HT-29 (cell line): ENCODE measurements around the gene OCA2. TPM values are rescaled to one million over a fixed set of nuclear protein-coding genes. Genes with fewer than 3 reads are reported as not detected.

Source experiments
- DNase-seq: peaks from one replicate; pipeline ENCODE4 v3.0.0-alpha.2; 2015; ENCODE audit warnings: low spot score
- total RNA-seq: library from RNA; depleted of rRNA; stranded (reverse); fragments of >200 nt; shearing (Covaris generic); gene quantifications from 2 replicates; pipeline ENCODE4 v1.2.3, GENCODE V29; 2014

The OCA2 gene
- total RNA-seq, 1 experiment from 2014 or later = not detected

DNA sequence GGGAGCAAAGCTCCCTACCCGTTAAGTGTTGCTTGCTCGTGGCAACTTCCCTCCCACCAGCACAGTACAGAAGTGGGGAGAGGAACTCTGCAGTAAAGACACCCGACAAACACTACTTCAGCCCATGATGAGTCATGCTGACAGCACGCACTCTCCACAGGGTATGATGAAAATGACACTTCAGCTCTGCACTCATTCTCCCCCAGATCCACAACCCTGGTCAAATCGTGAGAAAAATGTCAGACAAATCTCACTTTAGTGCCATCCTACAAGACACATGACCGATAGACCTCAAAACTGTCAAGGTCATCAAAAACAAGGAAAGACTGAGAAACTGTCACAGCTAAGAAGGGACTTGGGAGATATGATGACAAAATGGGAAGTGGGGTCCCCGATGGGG is 278.9 kb downstream of the OCA2 start:
- no peak for DNase-seq

GRCh38 chr15:27817258-27817657 is 281.9 kb downstream of the OCA2 start:
- no peak for DNase-seq

- no peak for DNase-seq
Measured at GRCh38 chr15:27816790-27817189, 282.3 kb downstream of the OCA2 start.

GRCh38 chr15:27815035-27815434 is 284.1 kb downstream of the OCA2 start:
- no peak for DNase-seq

DNA sequence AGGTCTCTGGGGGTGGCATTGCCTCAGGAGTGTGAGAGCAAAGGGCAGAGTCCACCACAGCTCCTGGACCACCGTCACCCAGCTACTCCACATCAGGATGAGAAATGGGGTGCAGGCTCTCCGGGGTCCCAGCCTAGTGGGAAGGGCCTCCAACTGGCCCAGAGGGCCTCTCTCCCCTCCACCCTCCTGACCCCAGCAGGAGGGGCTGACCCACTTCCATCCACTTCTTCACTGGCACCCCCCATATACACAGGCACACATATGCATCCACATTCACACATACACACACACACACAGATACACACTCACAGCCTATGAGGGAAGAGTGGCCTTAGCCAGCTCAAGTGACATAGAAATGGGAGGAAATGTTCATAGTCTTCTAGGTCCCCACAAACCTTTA is 286.0 kb downstream of the OCA2 start:
- no peak for DNase-seq

GRCh38 chr15:27808182-27808581 is 290.9 kb downstream of the OCA2 start:
- peak; percentile 10 for DNase-seq

GRCh38 chr15:27807335-27807734 is 291.8 kb downstream of the OCA2 start:
- no peak for DNase-seq

DNA sequence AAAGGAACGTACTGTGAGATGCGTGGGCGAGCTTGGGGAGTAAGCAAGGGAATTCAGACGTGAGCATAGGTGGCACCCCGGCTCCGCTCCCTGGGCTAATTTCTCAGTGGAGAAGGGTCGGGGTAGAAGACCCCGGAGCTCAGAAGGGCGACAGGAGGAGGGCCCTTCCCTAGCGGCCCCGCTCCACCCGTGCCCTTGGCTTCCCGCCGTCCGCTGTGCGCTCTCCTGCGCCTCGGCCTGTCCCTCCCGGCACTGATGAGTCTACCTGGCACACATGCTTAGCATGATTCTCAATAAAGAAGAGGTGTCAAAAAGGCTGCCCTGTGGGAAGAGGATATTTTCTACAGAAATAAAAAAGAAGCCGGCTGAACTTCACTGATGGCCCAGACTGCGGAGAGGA is 292.7 kb downstream of the OCA2 start:
- DNase-seq = no peak

DNA sequence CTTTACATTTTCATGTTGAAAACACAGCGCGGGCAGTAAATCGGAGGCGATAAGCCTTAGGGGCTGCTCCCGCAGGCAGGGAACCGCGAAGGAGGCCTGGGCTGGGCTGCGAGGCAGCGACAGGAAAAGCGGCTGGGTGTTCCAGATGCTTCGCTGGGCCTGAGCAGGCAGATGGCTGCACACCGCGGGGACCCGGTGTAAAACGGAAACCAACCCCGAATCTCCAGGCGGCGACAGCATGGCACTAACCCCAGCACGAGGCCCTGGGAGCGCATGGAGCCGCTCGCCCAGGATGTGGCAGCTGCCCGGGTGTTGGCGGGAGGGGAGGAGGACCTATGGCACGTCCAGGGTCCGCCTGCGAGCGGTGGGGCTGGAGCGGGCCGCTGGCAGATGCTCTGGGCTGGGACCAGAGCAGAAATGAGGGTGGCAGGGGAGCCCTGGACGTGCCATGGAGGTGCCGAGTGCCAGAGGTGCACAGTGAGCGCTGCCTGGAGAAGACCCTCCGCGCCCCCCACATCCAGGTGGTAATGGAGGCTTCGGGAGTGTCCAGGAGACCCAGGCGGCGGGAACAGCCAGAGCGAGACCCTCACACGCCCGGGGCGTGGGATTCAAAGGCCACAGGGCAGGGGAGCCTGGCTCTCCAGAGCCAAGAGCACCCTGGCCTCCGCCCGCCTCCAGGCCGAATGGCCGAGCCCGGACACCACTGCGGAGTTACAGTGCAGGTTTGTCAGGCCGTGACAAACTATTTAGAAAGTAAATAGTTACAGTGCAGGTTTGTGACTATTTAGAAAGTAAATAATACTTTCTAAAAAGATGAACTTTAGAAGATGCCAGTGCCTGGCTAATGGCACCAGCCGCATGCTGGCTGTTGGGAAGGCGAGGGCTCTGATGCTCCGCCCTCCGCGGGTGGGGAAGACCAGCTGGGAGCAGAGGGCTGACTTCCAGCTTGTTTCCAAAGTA is 293.6 kb downstream of the OCA2 start:
- DNase-seq = no peak

GRCh38 chr15:27804569-27805260 is 294.4 kb downstream of the OCA2 start:
- DNase-seq = no peak

- no peak for DNase-seq
Measured at GRCh38 chr15:27798807-27799206, 300.3 kb downstream of the OCA2 start.

GRCh38 chr15:27797765-27798164 is 301.4 kb downstream of the OCA2 start:
- DNase-seq = no peak

GRCh38 chr15:27796405-27797320 is 302.5 kb downstream of the OCA2 start:
- DNase-seq = no peak

GRCh38 chr15:27792756-27793264 is 306.3 kb downstream of the OCA2 start:
- no peak for DNase-seq

- no peak for DNase-seq
Measured at GRCh38 chr15:27790270-27790669, 308.8 kb downstream of the OCA2 start.

DNA sequence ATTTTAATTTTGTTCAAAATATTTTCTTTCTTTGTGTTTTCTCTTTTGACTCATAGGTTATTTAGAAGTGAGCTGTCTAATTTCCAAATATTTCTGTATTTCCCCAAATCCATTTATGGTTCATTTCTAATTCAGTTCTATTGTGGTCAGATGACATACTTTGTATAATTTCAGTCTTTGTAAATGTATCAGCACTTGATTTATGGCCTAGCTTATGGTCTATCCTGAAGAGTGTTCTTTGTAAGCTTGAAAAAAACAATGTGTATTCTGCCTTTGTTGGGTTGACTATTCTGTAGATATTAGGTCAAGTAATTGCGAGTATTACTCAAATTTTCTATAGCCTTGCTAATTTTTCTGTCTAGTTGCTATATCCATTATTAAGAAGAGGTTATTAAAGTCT is 311.2 kb downstream of the OCA2 start:
- DNase-seq = no peak

GRCh38 chr15:27784107-27784506 is 315.0 kb downstream of the OCA2 start:
- no peak for DNase-seq

GRCh38 chr15:27783678-27784077 is 315.4 kb downstream of the OCA2 start:
- no peak for DNase-seq

DNA sequence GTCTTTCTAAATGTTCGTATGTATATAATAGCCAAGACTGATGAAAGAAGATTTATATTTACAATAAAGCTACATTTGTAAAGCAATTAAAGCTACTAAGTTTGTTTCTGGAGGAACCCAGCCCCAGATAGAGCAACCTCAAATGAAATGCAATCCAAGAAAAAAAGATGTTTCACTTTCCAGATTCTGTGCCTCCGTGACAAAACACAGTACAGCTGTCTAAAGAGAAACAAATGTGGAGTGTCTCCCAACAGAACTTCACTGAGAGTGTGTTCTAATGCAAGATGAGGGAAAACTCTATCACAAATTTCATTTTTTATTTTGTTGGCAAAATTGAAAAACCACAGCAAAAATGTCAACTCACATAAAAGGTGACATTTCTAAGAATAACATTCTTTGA is 317.0 kb downstream of the OCA2 start:
- no peak for DNase-seq

- no peak for DNase-seq
Measured at GRCh38 chr15:27776501-27776900, 322.6 kb downstream of the OCA2 start.

- no peak for DNase-seq
Measured at GRCh38 chr15:27774638-27775037, 324.5 kb downstream of the OCA2 start.

GRCh38 chr15:27774191-27774590 is 324.9 kb downstream of the OCA2 start:
- no peak for DNase-seq
